Activated naive CD4-positive, alpha-beta T cell treated with anti-CD3 and anti-CD28 coated beads, Interleukin-2, amount 50 U/mL, for 72 hours (primary cell): Measurements from ENCODE around the gene ING3. TPM values are rescaled to one million over a fixed set of nuclear protein-coding genes. Genes with fewer than 3 reads are reported as not detected.

Experiments
- total RNA-seq, 2 donors: library from RNA; stranded (reverse); gene quantifications; one replicate each; pipeline ENCODE4 v1.2.3, GENCODE V29; 2022

The ING3 gene
- total RNA-seq, 2 donors from 2014 or later: 22.2 to 29.7 TPM

Other genes with a start within 250 kb of the ING3 start
- not detected for gene TSPAN12, start 92.6 kb upstream of the ING3 start, total RNA-seq
- gene CPED1, start 37.9 kb downstream of the ING3 start, total RNA-seq: not detected